A673 (cell line): ENCODE results near the gene CSNK1G3. TPM values are rescaled to one million over a fixed set of nuclear protein-coding genes. Genes with fewer than 3 reads are reported as not detected.

Experiments used
- BruUV-seq: library from RNA; stranded (reverse); fragments of 400-500 nt; replicated peaks from 2 replicates; lab custom pipeline; 2021; lab: Mats Ljungman, UMichigan
- CTCF ChIA-PET: fragments of 300-600 bp; sonication (Branson Sonifier 250); formaldehyde crosslinking; loops from one replicate; lab custom pipeline; 2022; ENCODE audit warnings: antibody characterized with exemption; lab: Charles Lee
- POLR2A ChIA-PET: fragments of 300-600 bp; sonication (Branson Sonifier 250); formaldehyde crosslinking; loops from one replicate; lab custom pipeline; 2022; ENCODE audit warnings: antibody characterized with exemption; ENCODE audit not compliant: low non-redundant PET; lab: Charles Lee
- DNase-seq: peaks from one replicate; pipeline ENCODE4 v3.0.0-alpha.2; 2015; ENCODE audit warnings: low spot score
- H3K27ac ChIP-seq: fragments of 200-600 bp; sonication (generic); 2 replicates; pipeline ENCODE4 v1.5.1; 2016; ENCODE audit warnings: mixed run types, low read depth, mild to moderate bottlenecking, mixed read lengths, antibody characterized with exemption, low read length; ENCODE audit not compliant: poor library complexity, severe bottlenecking
- H3K27me3 ChIP-seq: fragments of 200-600 bp; sonication (generic); replicated peaks from 2 replicates; pipeline ENCODE4 v1.6.1; 2017; ENCODE audit warnings: mixed run types, low read depth, mild to moderate bottlenecking, mixed read lengths, antibody characterized with exemption, low read length; ENCODE audit not compliant: insufficient read depth, poor library complexity
- H3K36me3 ChIP-seq: fragments of 200-600 bp; sonication (generic); 2 replicates; pipeline ENCODE4 v1.6.1; 2016; ENCODE audit warnings: mixed run types, mild to moderate bottlenecking, mixed read lengths, antibody characterized with exemption, low read length; ENCODE audit not compliant: insufficient read depth, poor library complexity, severe bottlenecking
- H3K4me1 ChIP-seq: fragments of 200-600 bp; sonication (generic); 2 replicates; pipeline ENCODE4 v1.6.1; 2017; ENCODE audit warnings: mixed run types, mild to moderate bottlenecking, mixed read lengths, antibody characterized with exemption, low read length; ENCODE audit not compliant: insufficient read depth, poor library complexity, severe bottlenecking
- H3K4me3 ChIP-seq: fragments of 200-600 bp; sonication (generic); 2 replicates; pipeline ENCODE4 v1.5.1; 2016; ENCODE audit warnings: low read depth, mixed run types, mild to moderate bottlenecking, mixed read lengths, low read length; ENCODE audit not compliant: poor library complexity, severe bottlenecking
- H3K9me3 ChIP-seq: fragments of 200-600 bp; sonication (generic); 2 replicates; pipeline ENCODE4 v1.6.1; 2016; ENCODE audit warnings: mixed run types, low read depth, mild to moderate bottlenecking, mixed read lengths, antibody characterized with exemption, low read length; ENCODE audit not compliant: poor library complexity, severe bottlenecking
- CTCF ChIP-seq: fragments of 300-800, 200-600 bp; sonication (generic); conservative IDR thresholded peaks from 2 replicates; pipeline ENCODE4 v1.5.1; 2017; ENCODE audit warnings: low read depth, mild to moderate bottlenecking, antibody characterized with exemption, low read length, moderate library complexity, mixed read lengths
- EZH2 ChIP-seq: fragments of 200-600 bp; sonication (generic); IDR thresholded peaks from 2 replicates; pipeline ENCODE4 v1.6.1; 2017; ENCODE audit warnings: borderline replicate concordance, low read depth, mild to moderate bottlenecking, mixed read lengths, antibody characterized with exemption, low read length; ENCODE audit not compliant: poor library complexity, severe bottlenecking
- intact Hi-C: fragments of 100-400 bp; cut with micrococcal nuclease; formaldehyde crosslinking; loops from one replicate; pipeline ENCODE4 v1.10.0; 2022; ENCODE audit not compliant: unreplicated experiment
- total RNA-seq: library from RNA; stranded (reverse); gene quantifications from 2 replicates; pipeline ENCODE4 v1.2.3, GENCODE V29; 2021

The CSNK1G3 gene
- total RNA-seq, 1 experiment from 2014 or later, result 42.1 TPM

GRCh38 chr5:123599171-123599570 lies 87.2 kb downstream of the CSNK1G3 start:
- DNase-seq, result no peak
- POLR2A ChIA-PET, result no interaction called here
- intact Hi-C loops, result loop anchor here (5.0 kb wide), 1 partner anchor 297 kb away; no protein-coding TSS in a partner anchor

GRCh38 chr5:123601610-123602009 lies 89.6 kb downstream of the CSNK1G3 start:
- Histone ChIP-seq H3K9me3 (no peaks in the 10 kb centered on the region), H3K27ac (no peak overlapping the region), H3K36me3 (no peaks in the 10 kb centered on the region), H3K27me3 (no peaks in the 10 kb centered on the region), H3K4me1 (no peaks in the 10 kb centered on the region), H3K4me3 (no peak overlapping the region)
- intact Hi-C loops, result loop anchor here (10.0 kb wide), 1 partner anchor 177 kb away; the partner anchor contains the start of gene CEP120
- ChIA-PET CTCF (no interaction called here), POLR2A (no interaction called here)
- DNase-seq, result no peak
- TF ChIP-seq CTCF (no peak), EZH2 (no peak)
- BruUV-seq, result no TSS peak

More at GRCh38 chr5:123599171-123599570, 87.2 kb downstream of the CSNK1G3 start:
- no peaks in the 10 kb centered on the region for H3K9me3 ChIP-seq
- CTCF ChIA-PET, result no interaction called here
- H3K27me3 ChIP-seq, result no peaks in the 10 kb centered on the region
- H3K4me3 ChIP-seq, result no peak overlapping the region
- no peaks in the 10 kb centered on the region for H3K36me3 ChIP-seq
- H3K4me1 ChIP-seq, result no peaks in the 10 kb centered on the region
- no TSS peak for BruUV-seq
- TF ChIP-seq EZH2 (no peak), CTCF (no peak)
- H3K27ac ChIP-seq, result no peak overlapping the region

GRCh38 chr5:123605822-123606221 lies 93.8 kb downstream of the CSNK1G3 start:
- no TSS peak for BruUV-seq
- H3K36me3 ChIP-seq, result no peaks in the 10 kb centered on the region

More at GRCh38 chr5:123605822-123606221, 93.8 kb downstream of the CSNK1G3 start:
- Histone ChIP-seq H3K4me1 (no peaks in the 10 kb centered on the region), H3K27me3 (no peaks in the 10 kb centered on the region), H3K27ac (no peak overlapping the region), H3K4me3 (no peak overlapping the region), H3K9me3 (no peaks in the 10 kb centered on the region)
- POLR2A ChIA-PET, result no interaction called here
- intact Hi-C loops, result loop anchor here (10.0 kb wide), 1 partner anchor 181 kb away; the partner anchor contains the start of gene CEP120
- CTCF ChIA-PET, result interaction anchor here (0.7 kb wide), 1 partner anchor 238 kb away, joined by 3 read pairs; no protein-coding TSS in a partner anchor
- no peak for TF ChIP-seq CTCF
- no peak for TF ChIP-seq EZH2
- DNase-seq, result no peak
